ENCODE data around the gene KSR1. TPM values are rescaled to one million over a fixed set of nuclear protein-coding genes. Genes with fewer than 3 reads are reported as not detected.

Gene KSR1
- total and polyA plus RNA-seq, 2 of the 8 experiments (the other 6 are each of a cell fraction or from before 2014, with no cell fraction given), result 14.1 to 34.7 TPM

- no peak overlapping the region for H3K4ac ChIP-seq (replicated peaks; ENCODE audit: insufficient read length, low read depth, low read length)
- H3K27ac ChIP-seq (ENCODE audit: low read depth, low read length), result no peak overlapping the region
- no peak overlapping the region for H2BK20ac ChIP-seq (ENCODE audit: low read length)
- H3K79me1 ChIP-seq (ENCODE audit: low read depth, low read length), result peaks cover 7% of the 10 kb centered on the region
- no peak overlapping the region for H4K8ac ChIP-seq (ENCODE audit: extremely low read depth, insufficient read depth, low read length)
- ChIA-PET CTCF (ENCODE audit: partially characterized antibody) (interaction anchor here (0.6 to 1.6 kb wide), 5 partner anchors 9 to 39 kb away, joined by 3 to 8 read pairs (median 3); no protein-coding TSS in a partner anchor), POLR2A (ENCODE audit: partially characterized antibody) (interaction anchor here (0.8 to 1.5 kb wide), 2 partner anchors 10 to 20 kb away, joined by 3 to 4 read pairs; no protein-coding TSS in a partner anchor)
- no peak overlapping the region for H4K91ac ChIP-seq (replicated peaks; ENCODE audit: insufficient read length, low read length)
- no peak overlapping the region for H2AFZ ChIP-seq (ENCODE audit: low read length)
- DNase-seq (ENCODE audit: low read depth in 1 of 2, low spot score in 2 of 2) (no peak), FAIRE-seq (peak; percentile 36)
- peaks cover 0 to 69% of the 10 kb centered on the region in 2 experiments; a peak in 3 of 4 replicates for H3K79me2 ChIP-seq (ENCODE audit: control insufficient read depth in 1 of 2, insufficient read depth in 2 of 2, low read length in 2 of 2)
- TF ChIP-seq YY1 (IDR thresholded peaks at IDR 0.05; ENCODE audit: low read depth, low read length), result no peak
- TF ChIP-seq POLR2A (IDR thresholded peaks at IDR 0.05; ENCODE audit: control extremely low read depth in 1 of 2, low read depth in 2 of 2, low read length in 2 of 2), result no peak
- 0 out of 2 replicates have a peak, but pooled peaks have one; percentile 19 for TF ChIP-seq TEAD4 (IDR thresholded peaks at IDR 0.05; ENCODE audit: low read depth, low read length)
- peak; percentile 21 for TF ChIP-seq ASH2L (IDR thresholded peaks at IDR 0.05; ENCODE audit: low read length)
- TF ChIP-seq SIN3A (conservative IDR thresholded peaks at IDR 0.05 in 1 of 2, IDR thresholded peaks at IDR 0.05 in 1 of 2; ENCODE audit: low read depth in 1 of 2, low read length in 2 of 2), result no peak
- no peak for TF ChIP-seq TAF7 (optimal IDR thresholded peaks at IDR 0.05; ENCODE audit: borderline replicate concordance, low read depth, low read length)
- TF ChIP-seq POLR2AphosphoS5 (IDR thresholded peaks at IDR 0.05; ENCODE audit: low read depth, low read length), result no peak
- 52% methylated on average over 9 of the region's 9 CpGs; no CpG with 5 or more reads in 1 of the 2 experiments for WGBS, 2 experiments (ENCODE audit: extremely low coverage in 1 of 2, insufficient coverage in 1 of 2, insufficient read length in 1 of 2, insufficient replicate concordance in 2 of 2, low coverage in 1 of 2, low lambda C conversion rate in 2 of 2, missing lambda C conversion rate in 1 of 2)
- no peak overlapping the region for H3K23ac ChIP-seq (ENCODE audit: insufficient read length)
- no peaks in the 10 kb centered on the region for H3K36me3 ChIP-seq (ENCODE audit: control insufficient read depth in 2 of 4, insufficient read depth in 4 of 4, low read length in 3 of 4)
- peak overlapping the region; percentile 49 to 54 for H3K4me2 ChIP-seq (ENCODE audit: insufficient read depth in 1 of 2, low read depth in 2 of 2, low read length in 2 of 2)
- H3K18ac ChIP-seq (ENCODE audit: extremely low read depth, low read length), result 0 out of 2 replicates have a peak overlapping the region, but pooled peaks have one; percentile 17
- no peaks in the 10 kb centered on the region for H3K23me2 ChIP-seq (ENCODE audit: low read depth, low read length)
- H3K4me1 ChIP-seq (replicated peaks in 1 of 4; ENCODE audit: control insufficient read depth in 3 of 4, insufficient read depth in 4 of 4, low read length in 3 of 4), result peaks cover 2 to 22% (median 18%) of the 10 kb centered on the region in 4 experiments; a peak in 5 of 7 replicates
- H4K5ac ChIP-seq (ENCODE audit: insufficient read length, low read depth, low read length), result no peak overlapping the region
- H4K20me1 ChIP-seq (replicated peaks in 1 of 2; ENCODE audit: control insufficient read depth in 1 of 2, insufficient read depth in 2 of 2, low read length in 2 of 2), result no peaks in the 10 kb centered on the region
- H3K56ac ChIP-seq (replicated peaks; ENCODE audit: insufficient read length, low read depth, low read length), result no peak overlapping the region
- no peak overlapping the region for H3K4me3 ChIP-seq (ENCODE audit: extremely low read depth in 1 of 4, insufficient read depth in 2 of 4, low read depth in 3 of 4, low read length in 4 of 4)
- no peaks in the 10 kb centered on the region for H3K27me3 ChIP-seq (replicated peaks in 1 of 4; ENCODE audit: control insufficient read depth in 3 of 4, extremely low read depth in 1 of 4, insufficient read depth in 3 of 4, low read length in 3 of 4)
- no peak overlapping the region for H2AK5ac ChIP-seq (ENCODE audit: low read depth, low read length)
- H2BK5ac ChIP-seq (ENCODE audit: low read depth, low read length), result no peak overlapping the region
- H2BK15ac ChIP-seq (ENCODE audit: low read length), result no peak overlapping the region
- H2BK120ac ChIP-seq (replicated peaks; ENCODE audit: low read depth, low read length), result no peak overlapping the region
- no peaks in the 10 kb centered on the region for H3K9me3 ChIP-seq (ENCODE audit: insufficient read depth in 2 of 2, low read depth in 1 of 2, low read length in 1 of 2)
- H2BK12ac ChIP-seq (ENCODE audit: low read depth, low read length), result no peak overlapping the region
- no peak overlapping the region for H3K14ac ChIP-seq (ENCODE audit: insufficient read length)
- H3K9ac ChIP-seq (replicated peaks in 1 of 4; ENCODE audit: extremely low read depth in 1 of 4, low read depth in 3 of 4, low read length in 3 of 4), result no peak overlapping the region
These were observed 70.4 kb downstream of the KSR1 start for GRCh38 chr17:27526604-27527002.

Data from H1 (cell line).